Breast epithelium (tissue), 4 donors: ENCODE measurements around the gene DTYMK. TPM values are rescaled to one million over a fixed set of nuclear protein-coding genes. Genes with fewer than 3 reads are reported as not detected.

ENCODE experiments used
- DNase-seq, 2 donors: peaks; one replicate each; pipeline ENCODE4 v3.0.0-alpha.2; 2019; ENCODE audit warnings: low spot score in 2 of 2
- H3K27ac ChIP-seq, 2 donors: fragments of 200-600 bp; sonication (generic) in 1 of 2; one replicate each; pipeline ENCODE4 v1.5.1; 2016 to 2019; ENCODE audit warnings: mild to moderate bottlenecking in 1 of 2
- H3K27me3 ChIP-seq, 2 donors: fragments of 200-600 bp; sonication (generic) in 1 of 2; one replicate each; pipeline versions ENCODE4 v1.5.1 to v1.6.0; 2017 to 2019; ENCODE audit warnings: control low read depth in 1 of 2, mild to moderate bottlenecking in 1 of 2
- H3K36me3 ChIP-seq: fragments of 200-600 bp; one replicate; pipeline ENCODE4 v1.5.1; 2019
- H3K4me1 ChIP-seq, 2 donors: fragments of 200-600 bp; sonication (generic); one replicate each; pipeline ENCODE4 v1.5.1; 2016 to 2019; ENCODE audit warnings: control low read depth in 1 of 2
- H3K4me3 ChIP-seq, 3 donors: fragments of 200-600 bp; sonication (generic); 1 replicate in 2 of 3; 2 replicates in 1 of 3; pipeline ENCODE4 v1.5.1; 2016 to 2019; ENCODE audit warnings: mild to moderate bottlenecking in 3 of 3, moderate library complexity in 2 of 3
- H3K9me3 ChIP-seq, 2 donors: fragments of 200-600 bp; sonication (generic) in 1 of 2; one replicate each; pipeline ENCODE4 v1.5.1; 2016 to 2019; ENCODE audit warnings: control low read depth in 1 of 2
- POLR2A ChIP-seq: fragments of 450-650 bp; IDR thresholded peaks from one replicate; pipeline ENCODE4 v1.6.1; 2016; ENCODE audit warnings: antibody characterized with exemption, mild to moderate bottlenecking, moderate library complexity
- POLR2AphosphoS5 ChIP-seq, 3 donors: sonication (generic); formaldehyde crosslinking; IDR thresholded peaks; one replicate each; pipeline ENCODE4 v1.6.1; 2017; ENCODE audit warnings: antibody characterized with exemption in 3 of 3
- intact Hi-C: fragments of 100-400 bp; cut with DNase I; formaldehyde crosslinking; loops from one replicate; pipeline ENCODE4 v1.15.1; 2023; ENCODE audit warnings: low total_unique reads
- total RNA-seq, 3 donors: library from RNA; depleted of rRNA; stranded (reverse); fragments of >200 nt; gene quantifications; one replicate each; pipeline ENCODE4 v1.1.0, GENCODE V29; 2016
- TF ChIP-seq, protein P1 (sequence below), 3 donors: fragments of 450-650 bp; IDR thresholded peaks; one replicate each; pipeline ENCODE4 v1.5.1; 2016 to 2017; ENCODE audit warnings: antibody characterized with exemption in 3 of 3, mild to moderate bottlenecking in 3 of 3, moderate library complexity in 3 of 3

Gene DTYMK
- total RNA-seq, 3 donors from 2014 or later = 16.8 to 23.2 (median 19.7) TPM

GRCh38 chr2:241649927-241650326 is 36.7 kb downstream of the DTYMK start:
- no peak overlapping the region for H3K27ac ChIP-seq
- intact Hi-C loops = no loop called here
- no peaks in the 10 kb centered on the region for H3K27me3 ChIP-seq

DNA sequence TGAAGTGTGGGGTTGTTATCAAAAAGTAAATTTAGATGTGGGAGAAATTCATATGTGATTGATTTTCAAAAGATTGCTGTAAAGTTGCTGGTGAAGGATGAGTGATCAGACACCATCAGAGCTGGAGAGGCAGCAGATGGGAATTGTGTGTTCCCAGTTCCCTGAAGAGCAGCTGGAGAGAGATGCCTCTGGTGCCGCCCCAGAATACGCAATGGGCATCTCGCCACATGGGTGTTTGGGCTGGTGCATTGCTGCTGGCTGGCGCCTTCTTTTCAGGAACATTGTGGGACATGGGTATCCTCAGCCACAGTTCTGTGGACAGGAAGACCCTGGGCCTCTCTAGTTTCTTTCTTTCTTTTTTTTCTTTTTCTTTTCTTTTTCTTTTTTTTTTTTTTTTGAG is 37.2 kb downstream of the DTYMK start:
- no peak for DNase-seq
- Histone ChIP-seq H3K27me3 (no peaks in the 10 kb centered on the region), H3K4me1 (no peaks in the 10 kb centered on the region), H3K36me3 (no peaks in the 10 kb centered on the region), H3K4me3 (no peak overlapping the region), H3K27ac (no peak overlapping the region), H3K9me3 (no peaks in the 10 kb centered on the region)
- no peak for TF ChIP-seq POLR2A
- TF ChIP-seq, protein P1, sequence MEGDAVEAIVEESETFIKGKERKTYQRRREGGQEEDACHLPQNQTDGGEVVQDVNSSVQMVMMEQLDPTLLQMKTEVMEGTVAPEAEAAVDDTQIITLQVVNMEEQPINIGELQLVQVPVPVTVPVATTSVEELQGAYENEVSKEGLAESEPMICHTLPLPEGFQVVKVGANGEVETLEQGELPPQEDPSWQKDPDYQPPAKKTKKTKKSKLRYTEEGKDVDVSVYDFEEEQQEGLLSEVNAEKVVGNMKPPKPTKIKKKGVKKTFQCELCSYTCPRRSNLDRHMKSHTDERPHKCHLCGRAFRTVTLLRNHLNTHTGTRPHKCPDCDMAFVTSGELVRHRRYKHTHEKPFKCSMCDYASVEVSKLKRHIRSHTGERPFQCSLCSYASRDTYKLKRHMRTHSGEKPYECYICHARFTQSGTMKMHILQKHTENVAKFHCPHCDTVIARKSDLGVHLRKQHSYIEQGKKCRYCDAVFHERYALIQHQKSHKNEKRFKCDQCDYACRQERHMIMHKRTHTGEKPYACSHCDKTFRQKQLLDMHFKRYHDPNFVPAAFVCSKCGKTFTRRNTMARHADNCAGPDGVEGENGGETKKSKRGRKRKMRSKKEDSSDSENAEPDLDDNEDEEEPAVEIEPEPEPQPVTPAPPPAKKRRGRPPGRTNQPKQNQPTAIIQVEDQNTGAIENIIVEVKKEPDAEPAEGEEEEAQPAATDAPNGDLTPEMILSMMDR (IDR thresholded peaks at IDR 0.05) = no peak
- no peak for TF ChIP-seq POLR2AphosphoS5 (IDR thresholded peaks at IDR 0.05)
- intact Hi-C loops = no loop called here

More at GRCh38 chr2:241649927-241650326, 36.7 kb downstream of the DTYMK start:
- H3K36me3 ChIP-seq = no peaks in the 10 kb centered on the region
- no peaks in the 10 kb centered on the region for H3K4me1 ChIP-seq
- no peak for TF ChIP-seq POLR2A
- TF ChIP-seq, protein P1 (IDR thresholded peaks at IDR 0.05) = no peak
- TF ChIP-seq POLR2AphosphoS5 (IDR thresholded peaks at IDR 0.05) = no peak
- DNase-seq = no peak
- H3K4me3 ChIP-seq = no peak overlapping the region
- no peaks in the 10 kb centered on the region for H3K9me3 ChIP-seq

DNA sequence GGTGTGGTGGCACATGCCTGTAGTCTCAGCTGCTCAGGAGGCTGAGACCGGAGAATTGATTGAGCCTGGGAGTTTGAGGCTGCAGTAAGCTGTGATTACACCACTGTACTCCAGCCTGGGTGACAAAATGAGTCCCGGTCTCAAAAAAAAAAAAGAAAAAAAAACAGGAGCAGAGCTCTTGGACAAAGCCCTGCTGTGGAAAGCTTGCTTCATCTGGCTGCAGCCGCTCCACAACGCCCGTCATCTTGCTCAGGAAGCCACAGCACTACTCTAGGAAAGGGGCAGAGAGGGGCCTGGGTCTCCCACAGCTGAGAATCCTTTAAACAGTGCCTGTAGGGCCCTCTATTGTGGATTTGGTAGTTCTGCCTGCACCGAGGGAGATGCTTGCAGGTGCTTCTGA is 38.2 kb downstream of the DTYMK start:
- Histone ChIP-seq H3K9me3 (no peaks in the 10 kb centered on the region), H3K27me3 (no peaks in the 10 kb centered on the region), H3K4me1 (no peaks in the 10 kb centered on the region), H3K4me3 (no peak overlapping the region), H3K36me3 (no peaks in the 10 kb centered on the region), H3K27ac (no peak overlapping the region)
- intact Hi-C loops = no loop called here
- no peak for TF ChIP-seq POLR2A
- TF ChIP-seq, protein P1 (IDR thresholded peaks at IDR 0.05) = no peak
- TF ChIP-seq POLR2AphosphoS5 (IDR thresholded peaks at IDR 0.05) = no peak
- no peak for DNase-seq

GRCh38 chr2:241645915-241646645 is 40.5 kb downstream of the DTYMK start:
- TF ChIP-seq POLR2AphosphoS5 (IDR thresholded peaks at IDR 0.05) = no peak
- TF ChIP-seq, protein P1 (IDR thresholded peaks at IDR 0.05) = no peak
- TF ChIP-seq POLR2A = no peak
- DNase-seq = no peak
- H3K27ac ChIP-seq = no peak overlapping the region
- no peaks in the 10 kb centered on the region for H3K9me3 ChIP-seq
- intact Hi-C loops = no loop called here
- H3K27me3 ChIP-seq = no peaks in the 10 kb centered on the region
- no peaks in the 10 kb centered on the region for H3K4me1 ChIP-seq
- H3K36me3 ChIP-seq = no peaks in the 10 kb centered on the region
- no peak overlapping the region for H3K4me3 ChIP-seq

GRCh38 chr2:241645056-241645914 is 41.3 kb downstream of the DTYMK start:
- no peaks in the 10 kb centered on the region for H3K27me3 ChIP-seq
- H3K4me3 ChIP-seq = no peak overlapping the region
- TF ChIP-seq, protein P1 (IDR thresholded peaks at IDR 0.05) = no peak
- no peak for TF ChIP-seq POLR2AphosphoS5 (IDR thresholded peaks at IDR 0.05)
- TF ChIP-seq POLR2A = no peak
- no peaks in the 10 kb centered on the region for H3K36me3 ChIP-seq
- DNase-seq = no peak
- H3K27ac ChIP-seq = no peak overlapping the region
- H3K9me3 ChIP-seq = no peaks in the 10 kb centered on the region
- H3K4me1 ChIP-seq = no peaks in the 10 kb centered on the region
- intact Hi-C loops = no loop called here
